GM19193 (cell line): Measurements from ENCODE around the gene PCSK7.

ENCODE experiments used
- POLR2A ChIP-seq: IDR thresholded peaks from 4 replicates; pipeline ENCODE4 v1.6.1; 2011; ENCODE audit not compliant: insufficient read depth, insufficient read length; ENCODE audit errors: extremely low read depth

PCSK7 gene

GRCh38 chr11:117239295-117239694 is 7.4 kb upstream of the PCSK7 start:
- TF ChIP-seq POLR2A = no peak

- TF ChIP-seq POLR2A = no peak
These were observed 6.3 kb upstream of the PCSK7 start for GRCh38 chr11:117238221-117238620.

- TF ChIP-seq POLR2A = no peak
These were observed 1.1 kb upstream of the PCSK7 start for GRCh38 chr11:117232911-117233409.

GRCh38 chr11:117232092-117232878 is 412 bp upstream of the PCSK7 start, which contains the start of gene RNF214:
TSS of gene RNF214 (plus strand) at chr11:117232671. CDS start at chr11:117234273, 1,602 bp downstream.
- peak; percentile 83 for TF ChIP-seq POLR2A

GRCh38 chr11:117230999-117231841 is 653 bp downstream of the PCSK7 start:
- TF ChIP-seq POLR2A = no peak

GRCh38 chr11:117230286-117230961 is 1.4 kb downstream of the PCSK7 start:
- no peak for TF ChIP-seq POLR2A

- no peak for TF ChIP-seq POLR2A
These were observed 2.0 kb downstream of the PCSK7 start for GRCh38 chr11:117229931-117230285.

GRCh38 chr11:117229411-117229810 is 2.5 kb downstream of the PCSK7 start:
- no peak for TF ChIP-seq POLR2A

- TF ChIP-seq POLR2A = no peak
These were observed 3.8 kb downstream of the PCSK7 start for GRCh38 chr11:117228091-117228490.

- no peak for TF ChIP-seq POLR2A
These were observed 5.2 kb downstream of the PCSK7 start for GRCh38 chr11:117226388-117227385.

- TF ChIP-seq POLR2A = no peak
These were observed 6.2 kb downstream of the PCSK7 start for GRCh38 chr11:117225553-117226170.

- TF ChIP-seq POLR2A = no peak
These were observed 7.9 kb downstream of the PCSK7 start for GRCh38 chr11:117223741-117224689.
